IMR-90 (cell line): ENCODE data around the gene C5. TPM values are rescaled to one million over a fixed set of nuclear protein-coding genes. Genes with fewer than 3 reads are reported as not detected.

Experiments used
- ATAC-seq: fragments of 200-7000 bp; cut with Tn5 transposase; 2 replicates; pipeline ENCODE4 v1.9.1; 2020; ENCODE audit warnings: low read depth, mild to moderate bottlenecking, moderate library complexity
- BruUV-seq: library from RNA; stranded (reverse); fragments of 400-500 nt; replicated peaks from 2 replicates; lab custom pipeline; 2021; lab: Mats Ljungman, UMichigan
- CTCF ChIA-PET: fragments of 300-600 bp; formaldehyde crosslinking; extraction: SDS; loops from one replicate; lab custom pipeline; 2021; ENCODE audit warnings: antibody characterized with exemption; lab: Yijun Ruan, JAX
- POLR2A ChIA-PET: fragments of 300-600 bp; sonication (Branson Sonifier 250); formaldehyde crosslinking; loops from one replicate; lab custom pipeline; 2022; ENCODE audit warnings: antibody characterized with exemption; ENCODE audit not compliant: unreplicated experiment; lab: Charles Lee
- DNase-seq: peaks from one replicate; pipeline ENCODE4 v3.0.0; 2013
- H2AFZ ChIP-seq: replicated peaks from 2 replicates; pipeline ENCODE3; 2013; ENCODE audit warnings: low read length, mild to moderate bottlenecking; ENCODE audit not compliant: poor library complexity
- H2AK5ac ChIP-seq: 2 replicates; pipeline ENCODE4 v1.6.1; 2013; ENCODE audit warnings: low read depth, low read length, inconsistent platforms
- H2AK9ac ChIP-seq: replicated peaks from 2 replicates; pipeline ENCODE3; 2013; ENCODE audit warnings: mild to moderate bottlenecking, low read depth, low read length, moderate library complexity; ENCODE audit not compliant: poor library complexity
- H2BK120ac ChIP-seq: 2 replicates; pipeline ENCODE4 v1.6.1; 2013; ENCODE audit warnings: low read depth, low read length, inconsistent platforms
- H2BK15ac ChIP-seq: 3 replicates; pipeline ENCODE4 v1.6.1; 2013; ENCODE audit warnings: low read depth, low read length, inconsistent platforms
- H2BK20ac ChIP-seq: 2 replicates; pipeline ENCODE4 v1.6.1; 2013; ENCODE audit warnings: low read depth, mild to moderate bottlenecking, inconsistent platforms, low read length, moderate library complexity
- H2BK5ac ChIP-seq: 2 replicates; pipeline ENCODE4 v1.6.1; 2013; ENCODE audit warnings: mild to moderate bottlenecking, low read depth, low read length, inconsistent platforms; ENCODE audit not compliant: poor library complexity, severe bottlenecking
- H3K14ac ChIP-seq: replicated peaks from 2 replicates; pipeline ENCODE4 v1.6.1; 2013; ENCODE audit warnings: low read depth, low read length, inconsistent platforms
- H3K18ac ChIP-seq: 2 replicates; pipeline ENCODE4 v1.6.1; 2013; ENCODE audit warnings: low read depth, low read length, control low read depth
- H3K23ac ChIP-seq: 2 replicates; pipeline ENCODE4 v1.6.1; 2013; ENCODE audit warnings: low read depth, low read length, inconsistent platforms
- H3K27ac ChIP-seq: 2 replicates; pipeline ENCODE4 v1.5.1; 2013; ENCODE audit warnings: mild to moderate bottlenecking, control low read depth, low read length; ENCODE audit not compliant: insufficient read depth
- H3K27me3 ChIP-seq: 2 replicates; pipeline ENCODE4 v1.6.1; 2013; ENCODE audit warnings: low read length; ENCODE audit not compliant: control insufficient read depth, insufficient read depth
- H3K36me3 ChIP-seq: 2 replicates; pipeline ENCODE4 v1.6.1; 2013; ENCODE audit warnings: low read length, mixed read lengths; ENCODE audit not compliant: control insufficient read depth, insufficient read depth
- H3K4ac ChIP-seq: 2 replicates; pipeline ENCODE4 v1.6.1; 2013; ENCODE audit warnings: low read depth, low read length, inconsistent platforms
- H3K4me1 ChIP-seq: 2 replicates; pipeline ENCODE4 v1.6.1; 2013; ENCODE audit warnings: low read length, mixed read lengths; ENCODE audit not compliant: control insufficient read depth, insufficient read depth
- H3K4me2 ChIP-seq: 2 replicates; pipeline ENCODE4 v1.6.1; 2013; ENCODE audit warnings: low read depth, mild to moderate bottlenecking, control low read depth, low read length, moderate library complexity
- H3K4me3 ChIP-seq: 2 replicates; pipeline ENCODE4 v1.5.1; 2013; ENCODE audit warnings: low read depth, mild to moderate bottlenecking, control low read depth, low read length, moderate library complexity; ENCODE audit not compliant: insufficient read depth
- H3K56ac ChIP-seq: 2 replicates; pipeline ENCODE4 v1.6.1; 2013; ENCODE audit warnings: low read length, inconsistent platforms; ENCODE audit not compliant: insufficient read depth; ENCODE audit errors: extremely low read depth
- H3K79me1 ChIP-seq, 2 experiments: 2 replicates each; pipeline ENCODE4 v1.6.1; 2013; ENCODE audit warnings: low read length in 2 of 2, inconsistent platforms in 1 of 2, low read depth in 1 of 2
- H3K9ac ChIP-seq: 2 replicates; pipeline ENCODE4 v1.6.1; 2013; ENCODE audit warnings: low read depth, low read length, control low read depth
- H3K9me1 ChIP-seq: 2 replicates; pipeline ENCODE4 v1.6.1; 2013; ENCODE audit warnings: low read length, inconsistent platforms; ENCODE audit not compliant: insufficient read depth
- H3K9me3 ChIP-seq: 2 replicates; pipeline ENCODE4 v1.6.1; 2013; ENCODE audit warnings: low read length; ENCODE audit not compliant: control insufficient read depth, insufficient read depth
- H4K20me1 ChIP-seq: 2 replicates; pipeline ENCODE4 v1.6.1; 2013; ENCODE audit warnings: low read length, inconsistent platforms; ENCODE audit not compliant: insufficient read depth
- H4K5ac ChIP-seq: 2 replicates; pipeline ENCODE4 v1.6.1; 2013; ENCODE audit warnings: mild to moderate bottlenecking, low read depth, low read length, control low read depth
- H4K8ac ChIP-seq, 2 experiments: 2 replicates each; pipeline ENCODE4 v1.6.1; 2013; ENCODE audit warnings: low read depth in 2 of 2, low read length in 2 of 2, control low read depth in 1 of 2, inconsistent platforms in 1 of 2
- H4K91ac ChIP-seq: 2 replicates; pipeline ENCODE4 v1.6.1; 2013; ENCODE audit warnings: low read depth, low read length, inconsistent platforms; ENCODE audit not compliant: insufficient read depth
- CEBPB ChIP-seq: IDR thresholded peaks from 2 replicates; pipeline ENCODE4 v1.6.1; 2012; ENCODE audit warnings: low read depth, low read length, improper control_type of control experiment
- CHD1 ChIP-seq: IDR thresholded peaks from 2 replicates; pipeline ENCODE4 v1.6.1; 2012; ENCODE audit warnings: low read depth, low read length, improper control_type of control experiment
- ELK1 ChIP-seq: fragments of 150-350 bp; IDR thresholded peaks from 2 replicates; pipeline ENCODE4 v1.6.1; 2016; ENCODE audit warnings: low read depth, mild to moderate bottlenecking, low read length, moderate library complexity, borderline replicate concordance
- MAZ ChIP-seq: IDR thresholded peaks from 2 replicates; pipeline ENCODE4 v1.6.1; 2012; ENCODE audit warnings: low read depth, mild to moderate bottlenecking, low read length, improper control_type of control experiment, moderate library complexity, borderline replicate concordance
- RAD21 ChIP-seq: IDR thresholded peaks from 2 replicates; pipeline ENCODE4 v1.6.1; 2012; ENCODE audit warnings: low read length, improper control_type of control experiment
- RCOR1 ChIP-seq: IDR thresholded peaks from 2 replicates; pipeline ENCODE4 v1.6.1; 2012; ENCODE audit warnings: mild to moderate bottlenecking, low read length, improper control_type of control experiment; ENCODE audit not compliant: insufficient replicate concordance
- SMC3 ChIP-seq: fragments of 150-350 bp; IDR thresholded peaks from 2 replicates; pipeline ENCODE4 v1.6.1; 2016; ENCODE audit warnings: low read depth, mild to moderate bottlenecking, antibody characterized with exemption, low read length, moderate library complexity
- USF2 ChIP-seq: fragments of 150-350 bp; IDR thresholded peaks from 2 replicates; pipeline ENCODE4 v1.6.1; 2017; ENCODE audit warnings: mild to moderate bottlenecking, antibody characterized with exemption, low read length, low read depth
- WGBS, 2 experiments: methylation state at CpG; one replicate each; pipeline versions ENCODE4 v1.1.5 to v1.1.7; 2013; ENCODE audit warnings: missing lambda C conversion rate in 2 of 2; ENCODE audit not compliant: insufficient read length in 1 of 2; ENCODE audit errors: extremely low coverage in 2 of 2; 5-methylcytosine and 5-hydroxymethylcytosine counted together
- dilution Hi-C: fragments of 300-500 bp; cut with HindIII; formaldehyde crosslinking; loops from one replicate; pipeline ENCODE4 v1.14.3; 2018; ENCODE audit warnings: low sequenced_read_pairs; ENCODE audit not compliant: unreplicated experiment
- in situ Hi-C: fragments of 300-500 bp; cut with MboI; formaldehyde crosslinking; loops from 3 replicates; pipeline ENCODE4 v1.14.3; 2019; ENCODE audit warnings: low sequenced_read_pairs, inconsistent platforms, mixed read lengths
- intact Hi-C: fragments of 100-400 bp; cut with micrococcal nuclease; formaldehyde crosslinking; loops from 2 replicates; pipeline ENCODE4 v1.10.0; 2022
- polyA plus RNA-seq, 3 experiments: library from polyadenylated mRNA; depleted of rRNA; stranded (reverse); fragments of >200 nt; gene quantifications; 2 replicates each; pipeline ENCODE4 v1.2.3, GENCODE V29; 2012; ENCODE audit warnings: low replicate concordance in 1 of 3
- total RNA-seq: library from RNA; depleted of rRNA; stranded (reverse); fragments of >200 nt; gene quantifications from 2 replicates; pipeline ENCODE4 v1.2.3, GENCODE V29; 2012

C5 gene
- total and polyA plus RNA-seq, 2 of the 4 experiments (the other 2 are of a cell fraction), result 1.5 to 2.3 TPM

GRCh38 chr9:121048175-121048574, 1.9 kb downstream of the C5 start:
- intact Hi-C loops, result no loop called here
- ChIA-PET POLR2A (no interaction called here), CTCF (interaction anchor here (0.6 to 1.0 kb wide), 3 partner anchors 12 to 117 kb away, joined by 3 read pairs; no protein-coding TSS in a partner anchor)
- no peak overlapping the region for H3K56ac ChIP-seq
- no peak overlapping the region for H3K9ac ChIP-seq
- no peaks in the 10 kb centered on the region for H3K9me3 ChIP-seq
- no peaks in the 10 kb centered on the region for H3K36me3 ChIP-seq
- BruUV-seq, result no TSS peak
- H4K91ac ChIP-seq, result no peak overlapping the region; the same call in 1 of the 2 replicates
- H2AFZ ChIP-seq, result no peak overlapping the region
- H4K20me1 ChIP-seq, result no peaks in the 10 kb centered on the region
- no peaks in the 10 kb centered on the region for H3K79me1 ChIP-seq
- no peaks in the 10 kb centered on the region for H3K27me3 ChIP-seq
- in situ Hi-C loops, result no loop called here
- no peak overlapping the region for H3K4me2 ChIP-seq
- H3K18ac ChIP-seq, result peak overlapping the region; percentile 29; the same call in 1 of the 2 replicates
- peak; percentile 40 for ATAC-seq
- no peak overlapping the region for H2AK9ac ChIP-seq
- H2BK15ac ChIP-seq, result no peak overlapping the region
- H3K4me3 ChIP-seq, result no peak overlapping the region
- no peak overlapping the region for H3K23ac ChIP-seq
- TF ChIP-seq RAD21 (no peak), RCOR1 (no peak), SMC3 (no peak), ELK1 (no peak), CHD1 (no peak), CEBPB (no peak), USF2 (no peak), MAZ (no peak)
- DNase-seq, result no peak
- WGBS, 2 experiments, result no CpG with 5 or more reads among the region's 2 CpGs
- H2BK5ac ChIP-seq, result no peak overlapping the region
- peak overlapping the region; percentile 14; the same call in 1 of the 2 replicates for H2AK5ac ChIP-seq
- dilution Hi-C loops, result no loop called here
- no peak overlapping the region; the same call in 1 of the 2 replicates for H3K4ac ChIP-seq
- peaks cover 2% of the 10 kb centered on the region for H3K4me1 ChIP-seq
- peak overlapping the region; percentile 24 for H2BK120ac ChIP-seq
- peak overlapping the region; percentile 16; the same call in 1 of the 2 replicates for H3K27ac ChIP-seq
- H2BK20ac ChIP-seq, result 0 out of 2 replicates have a peak overlapping the region, but pooled peaks have one; percentile 0
- peak overlapping the region; percentile 39; the same call in 1 of the 2 replicates for H4K5ac ChIP-seq
- no peak overlapping the region for H4K8ac ChIP-seq
- H3K14ac ChIP-seq, result no peak overlapping the region
- H3K9me1 ChIP-seq, result no peaks in the 10 kb centered on the region; the same call in 1 of the 2 replicates
